ENCODE measurements around the gene GTPBP3. TPM values are rescaled to one million over a fixed set of nuclear protein-coding genes. Genes with fewer than 3 reads are reported as not detected.

GTPBP3 gene
- total and polyA plus RNA-seq, 9 of the 15 experiments (the other 6 are each of a cell fraction or from before 2014, with no cell fraction given) = 4.9 to 124 (median 22.6) TPM

DNA sequence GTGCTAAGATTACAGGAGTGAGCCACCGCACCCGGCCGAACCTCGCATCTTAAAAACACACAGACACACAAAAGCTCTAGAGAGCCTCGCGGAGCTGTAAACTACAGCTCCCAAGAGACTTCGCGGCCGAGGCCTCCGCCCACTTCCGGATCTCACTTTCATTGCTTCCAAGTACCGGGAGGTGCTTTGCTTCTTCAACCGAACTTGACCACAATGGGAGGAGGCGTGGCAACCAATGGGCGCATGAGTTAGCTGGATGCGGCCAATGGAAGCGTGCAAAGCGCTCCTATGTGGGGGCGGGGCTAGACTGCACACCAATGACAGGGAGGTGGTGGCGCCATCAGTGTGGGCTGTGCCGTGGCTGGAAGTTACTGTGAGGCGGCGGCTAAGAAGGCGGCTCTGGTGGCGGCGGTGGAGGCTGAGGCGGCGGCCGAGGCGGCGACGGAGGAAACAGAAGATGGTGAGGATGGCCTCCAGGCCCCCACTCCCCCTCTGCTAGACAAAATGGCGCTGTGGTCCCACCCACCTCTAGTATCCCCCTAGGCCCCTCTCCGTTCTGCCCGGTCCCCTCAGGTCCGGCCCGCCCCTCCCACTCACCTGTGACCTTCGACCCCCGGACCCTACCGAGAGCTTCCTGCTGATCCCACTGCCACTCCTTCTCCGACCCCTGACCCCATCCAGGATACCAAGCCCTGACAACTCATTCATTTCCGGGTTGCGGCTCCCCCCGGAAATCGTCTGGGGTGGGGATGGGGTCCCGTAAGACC is 28.0 kb upstream of the GTPBP3 start, which contains the start of gene DDA1 (continued):
- TF ChIP-seq, protein P1, sequence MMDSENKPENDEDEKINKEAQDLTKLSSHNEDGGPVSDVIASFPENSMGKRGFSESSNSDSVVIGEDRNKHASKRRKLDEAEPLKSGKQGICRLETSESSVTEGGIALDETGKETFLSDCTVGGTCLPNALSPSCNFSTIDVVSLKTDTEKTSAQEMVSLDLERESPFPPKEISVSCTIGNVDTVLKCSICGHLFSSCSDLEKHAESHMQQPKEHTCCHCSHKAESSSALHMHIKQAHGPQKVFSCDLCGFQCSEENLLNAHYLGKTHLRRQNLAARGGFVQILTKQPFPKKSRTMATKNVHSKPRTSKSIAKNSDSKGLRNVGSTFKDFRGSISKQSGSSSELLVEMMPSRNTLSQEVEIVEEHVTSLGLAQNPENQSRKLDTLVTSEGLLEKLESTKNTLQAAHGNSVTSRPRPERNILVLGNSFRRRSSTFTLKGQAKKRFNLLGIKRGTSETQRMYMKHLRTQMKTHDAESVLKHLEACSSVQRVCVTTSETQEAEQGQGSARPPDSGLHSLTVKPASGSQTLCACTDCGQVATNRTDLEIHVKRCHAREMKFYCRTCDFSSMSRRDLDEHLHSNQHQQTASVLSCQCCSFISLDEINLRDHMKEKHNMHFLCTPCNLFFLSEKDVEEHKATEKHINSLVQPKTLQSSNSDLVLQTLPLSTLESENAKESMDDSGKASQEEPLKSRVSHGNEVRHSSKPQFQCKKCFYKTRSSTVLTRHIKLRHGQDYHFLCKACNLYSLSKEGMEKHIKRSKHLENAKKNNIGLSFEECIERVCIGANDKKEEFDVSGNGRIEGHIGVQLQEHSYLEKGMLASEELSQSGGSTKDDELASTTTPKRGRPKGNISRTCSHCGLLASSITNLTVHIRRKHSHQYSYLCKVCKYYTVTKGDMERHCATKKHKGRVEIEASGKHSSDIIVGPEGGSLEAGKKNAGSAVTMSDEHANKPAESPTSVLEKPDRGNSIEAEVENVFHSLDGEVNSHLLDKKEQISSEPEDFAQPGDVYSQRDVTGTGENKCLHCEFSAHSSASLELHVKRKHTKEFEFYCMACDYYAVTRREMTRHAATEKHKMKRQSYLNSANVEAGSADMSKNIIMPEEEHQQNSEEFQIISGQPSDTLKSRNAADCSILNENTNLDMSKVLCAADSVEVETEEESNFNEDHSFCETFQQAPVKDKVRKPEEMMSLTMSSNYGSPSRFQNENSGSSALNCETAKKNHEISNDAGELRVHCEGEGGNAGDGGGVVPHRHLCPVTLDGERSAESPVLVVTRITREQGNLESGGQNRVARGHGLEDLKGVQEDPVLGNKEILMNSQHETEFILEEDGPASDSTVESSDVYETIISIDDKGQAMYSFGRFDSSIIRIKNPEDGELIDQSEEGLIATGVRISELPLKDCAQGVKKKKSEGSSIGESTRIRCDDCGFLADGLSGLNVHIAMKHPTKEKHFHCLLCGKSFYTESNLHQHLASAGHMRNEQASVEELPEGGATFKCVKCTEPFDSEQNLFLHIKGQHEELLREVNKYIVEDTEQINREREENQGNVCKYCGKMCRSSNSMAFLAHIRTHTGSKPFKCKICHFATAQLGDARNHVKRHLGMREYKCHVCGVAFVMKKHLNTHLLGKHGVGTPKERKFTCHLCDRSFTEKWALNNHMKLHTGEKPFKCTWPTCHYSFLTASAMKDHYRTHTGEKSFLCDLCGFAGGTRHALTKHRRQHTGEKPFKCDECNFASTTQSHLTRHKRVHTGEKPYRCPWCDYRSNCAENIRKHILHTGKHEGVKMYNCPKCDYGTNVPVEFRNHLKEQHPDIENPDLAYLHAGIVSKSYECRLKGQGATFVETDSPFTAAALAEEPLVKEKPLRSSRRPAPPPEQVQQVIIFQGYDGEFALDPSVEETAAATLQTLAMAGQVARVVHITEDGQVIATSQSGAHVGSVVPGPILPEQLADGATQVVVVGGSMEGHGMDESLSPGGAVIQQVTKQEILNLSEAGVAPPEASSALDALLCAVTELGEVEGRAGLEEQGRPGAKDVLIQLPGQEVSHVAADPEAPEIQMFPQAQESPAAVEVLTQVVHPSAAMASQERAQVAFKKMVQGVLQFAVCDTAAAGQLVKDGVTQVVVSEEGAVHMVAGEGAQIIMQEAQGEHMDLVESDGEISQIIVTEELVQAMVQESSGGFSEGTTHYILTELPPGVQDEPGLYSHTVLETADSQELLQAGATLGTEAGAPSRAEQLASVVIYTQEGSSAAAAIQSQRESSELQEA (IDR thresholded peaks at IDR 0.05; ENCODE audit: low read depth) = no peak
- TF ChIP-seq MTA1 (IDR thresholded peaks at IDR 0.05; ENCODE audit: borderline replicate concordance) (no peak), ZKSCAN1 (IDR thresholded peaks at IDR 0.05; ENCODE audit: low read depth, low read length) (no peak), NFRKB (IDR thresholded peaks at IDR 0.05; ENCODE audit: low read depth) (0 out of 2 replicates have a peak, but pooled peaks have one; percentile 39), GABPB1 (CRISPR knock-in tag; IDR thresholded peaks at IDR 0.05) (peak; percentile 98), XRCC5 (IDR thresholded peaks at IDR 0.05; ENCODE audit: low read depth, low read length) (peak; percentile 47; the same call in 1 of the 2 replicates), SNIP1 (IDR thresholded peaks at IDR 0.05; ENCODE audit: low read depth) (no peak), ZNF717 (CRISPR knock-in tag; IDR thresholded peaks at IDR 0.05) (no peak), TCFL5 (CRISPR knock-in tag; conservative IDR thresholded peaks at IDR 0.05) (no peak), MEF2A (IDR thresholded peaks at IDR 0.05; ENCODE audit: control insufficient read depth, low read depth, low read length) (no peak)
- TF ChIP-seq, protein P2, sequence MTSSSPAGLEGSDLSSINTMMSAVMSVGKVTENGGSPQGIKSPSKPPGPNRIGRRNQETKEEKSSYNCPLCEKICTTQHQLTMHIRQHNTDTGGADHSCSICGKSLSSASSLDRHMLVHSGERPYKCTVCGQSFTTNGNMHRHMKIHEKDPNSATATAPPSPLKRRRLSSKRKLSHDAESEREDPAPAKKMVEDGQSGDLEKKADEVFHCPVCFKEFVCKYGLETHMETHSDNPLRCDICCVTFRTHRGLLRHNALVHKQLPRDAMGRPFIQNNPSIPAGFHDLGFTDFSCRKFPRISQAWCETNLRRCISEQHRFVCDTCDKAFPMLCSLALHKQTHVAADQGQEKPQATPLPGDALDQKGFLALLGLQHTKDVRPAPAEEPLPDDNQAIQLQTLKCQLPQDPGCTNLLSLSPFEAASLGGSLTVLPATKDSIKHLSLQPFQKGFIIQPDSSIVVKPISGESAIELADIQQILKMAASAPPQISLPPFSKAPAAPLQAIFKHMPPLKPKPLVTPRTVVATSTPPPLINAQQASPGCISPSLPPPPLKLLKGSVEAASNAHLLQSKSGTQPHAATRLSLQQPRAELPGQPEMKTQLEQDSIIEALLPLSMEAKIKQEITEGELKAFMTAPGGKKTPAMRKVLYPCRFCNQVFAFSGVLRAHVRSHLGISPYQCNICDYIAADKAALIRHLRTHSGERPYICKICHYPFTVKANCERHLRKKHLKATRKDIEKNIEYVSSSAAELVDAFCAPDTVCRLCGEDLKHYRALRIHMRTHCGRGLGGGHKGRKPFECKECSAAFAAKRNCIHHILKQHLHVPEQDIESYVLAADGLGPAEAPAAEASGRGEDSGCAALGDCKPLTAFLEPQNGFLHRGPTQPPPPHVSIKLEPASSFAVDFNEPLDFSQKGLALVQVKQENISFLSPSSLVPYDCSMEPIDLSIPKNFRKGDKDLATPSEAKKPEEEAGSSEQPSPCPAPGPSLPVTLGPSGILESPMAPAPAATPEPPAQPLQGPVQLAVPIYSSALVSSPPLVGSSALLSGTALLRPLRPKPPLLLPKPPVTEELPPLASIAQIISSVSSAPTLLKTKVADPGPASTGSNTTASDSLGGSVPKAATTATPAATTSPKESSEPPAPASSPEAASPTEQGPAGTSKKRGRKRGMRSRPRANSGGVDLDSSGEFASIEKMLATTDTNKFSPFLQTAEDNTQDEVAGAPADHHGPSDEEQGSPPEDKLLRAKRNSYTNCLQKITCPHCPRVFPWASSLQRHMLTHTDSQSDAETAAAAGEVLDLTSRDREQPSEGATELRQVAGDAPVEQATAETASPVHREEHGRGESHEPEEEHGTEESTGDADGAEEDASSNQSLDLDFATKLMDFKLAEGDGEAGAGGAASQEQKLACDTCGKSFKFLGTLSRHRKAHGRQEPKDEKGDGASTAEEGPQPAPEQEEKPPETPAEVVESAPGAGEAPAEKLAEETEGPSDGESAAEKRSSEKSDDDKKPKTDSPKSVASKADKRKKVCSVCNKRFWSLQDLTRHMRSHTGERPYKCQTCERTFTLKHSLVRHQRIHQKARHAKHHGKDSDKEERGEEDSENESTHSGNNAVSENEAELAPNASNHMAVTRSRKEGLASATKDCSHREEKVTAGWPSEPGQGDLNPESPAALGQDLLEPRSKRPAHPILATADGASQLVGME (CRISPR knock-in tag; IDR thresholded peaks at IDR 0.05) = no peak
- TF ChIP-seq, protein P3, sequence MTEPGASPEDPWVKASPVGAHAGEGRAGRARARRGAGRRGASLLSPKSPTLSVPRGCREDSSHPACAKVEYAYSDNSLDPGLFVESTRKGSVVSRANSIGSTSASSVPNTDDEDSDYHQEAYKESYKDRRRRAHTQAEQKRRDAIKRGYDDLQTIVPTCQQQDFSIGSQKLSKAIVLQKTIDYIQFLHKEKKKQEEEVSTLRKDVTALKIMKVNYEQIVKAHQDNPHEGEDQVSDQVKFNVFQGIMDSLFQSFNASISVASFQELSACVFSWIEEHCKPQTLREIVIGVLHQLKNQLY (CRISPR knock-in tag; conservative IDR thresholded peaks at IDR 0.05) = no peak
